ENCODE measurements around the gene STPG1. TPM values are rescaled to one million over a fixed set of nuclear protein-coding genes. Genes with fewer than 3 reads are reported as not detected.

STPG1 gene
- total RNA-seq, 1 experiment from 2014 or later: 12.8 TPM

DNA sequence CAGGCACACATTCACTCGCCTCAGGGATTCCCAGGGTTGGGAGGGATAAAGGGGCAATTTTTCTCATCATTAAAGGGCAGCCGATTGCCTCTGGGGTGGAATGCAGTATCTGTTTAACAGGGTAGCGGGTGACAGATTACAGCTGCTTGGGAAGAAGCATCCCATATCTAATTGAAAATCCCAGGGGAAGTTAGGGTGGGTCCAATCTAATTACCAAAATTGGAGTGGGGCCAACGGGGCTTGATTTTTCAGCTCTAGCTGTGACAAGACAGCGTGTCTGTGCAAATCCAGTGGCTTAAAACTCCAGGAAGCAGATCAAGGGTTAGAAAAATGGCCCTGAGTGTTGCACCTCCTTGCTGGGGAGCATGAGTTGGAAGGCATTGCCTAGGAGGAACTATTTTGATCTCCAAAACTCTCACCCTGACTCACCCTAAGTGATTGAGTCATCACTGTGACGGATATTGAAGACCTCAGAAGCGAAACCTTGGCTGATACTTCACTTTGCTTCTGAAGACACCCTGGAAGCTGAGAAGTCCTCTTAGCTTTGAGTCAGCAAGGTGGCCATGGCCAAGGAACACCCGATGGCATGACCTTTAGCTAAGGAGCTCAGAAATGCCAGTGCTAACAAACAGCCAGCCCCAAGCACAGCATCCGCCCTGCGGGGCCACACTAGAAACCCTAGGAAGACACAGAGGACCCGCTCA, 48.5 kb downstream of the STPG1 start (continued):
- TF ChIP-seq GABPB1 (CRISPR knock-in tag; IDR thresholded peaks at IDR 0.05) (no peak), PRRX2 (CRISPR knock-in tag; IDR thresholded peaks at IDR 0.05) (no peak)

DNA sequence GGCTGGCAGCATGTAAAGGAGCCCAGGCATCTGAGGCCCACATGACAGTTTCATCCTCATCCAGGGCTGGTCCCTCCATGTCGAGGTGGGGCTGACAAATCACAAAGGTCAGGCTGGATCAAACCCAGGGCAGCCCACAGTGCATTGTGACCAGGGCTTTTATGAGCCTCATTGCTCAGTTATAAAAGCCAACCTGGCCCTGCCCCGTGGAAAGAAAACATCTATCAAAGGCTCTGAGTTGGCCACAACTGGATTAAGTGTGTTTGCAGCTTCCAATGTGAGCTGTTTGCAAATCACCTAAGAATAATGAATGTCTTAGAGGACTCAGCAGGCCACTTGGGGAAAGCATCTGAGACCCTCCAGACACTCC, 49.0 kb downstream of the STPG1 start:
- Mint-ChIP-seq H3K4me1 (peaks cover 3% of the 10 kb centered on the region; the same call in 1 of the 2 replicates), H3K27me3 (ENCODE audit: low read depth) (no peaks in the 10 kb centered on the region), H3K36me3 (0 out of 2 replicates have a peak, but pooled peaks cover 4% of the 10 kb centered on the region), H3K27ac (no peak overlapping the region), H3K4me3 (no peak overlapping the region), H3K9me3 (no peaks in the 10 kb centered on the region)
- ChIA-PET POLR2A (no interaction called here), CTCF (interaction anchor here (1.0 to 2.5 kb wide), 3 partner anchors 27 to 165 kb away, joined by 3 to 6 read pairs (median 4); no protein-coding TSS in a partner anchor)
- DNase-seq (ENCODE audit: low spot score) (no peak), ATAC-seq (no peak)
- TF ChIP-seq CTCF (IDR thresholded peaks at IDR 0.05) (no peak), NFYB (CRISPR knock-in tag; conservative IDR thresholded peaks at IDR 0.05; ENCODE audit: low read depth) (no peak), ZNF121 (CRISPR knock-in tag; IDR thresholded peaks at IDR 0.05) (no peak), SMAD3 (CRISPR knock-in tag; IDR thresholded peaks at IDR 0.05; ENCODE audit: borderline replicate concordance) (no peak), FOXP1 (CRISPR knock-in tag; IDR thresholded peaks at IDR 0.05; ENCODE audit: borderline replicate concordance) (no peak), STAT6 (CRISPR knock-in tag; conservative IDR thresholded peaks at IDR 0.05; ENCODE audit: low read depth) (no peak), IRF1 (CRISPR knock-in tag; IDR thresholded peaks at IDR 0.05) (no peak), USF2 (CRISPR knock-in tag; IDR thresholded peaks at IDR 0.05) (no peak), PREB (CRISPR knock-in tag; IDR thresholded peaks at IDR 0.05; ENCODE audit: borderline replicate concordance) (no peak), ELF4 (CRISPR knock-in tag; IDR thresholded peaks at IDR 0.05; ENCODE audit: low read depth) (no peak), PRDM15 (CRISPR knock-in tag; IDR thresholded peaks at IDR 0.05) (no peak)
- TF ChIP-seq, protein P1, sequence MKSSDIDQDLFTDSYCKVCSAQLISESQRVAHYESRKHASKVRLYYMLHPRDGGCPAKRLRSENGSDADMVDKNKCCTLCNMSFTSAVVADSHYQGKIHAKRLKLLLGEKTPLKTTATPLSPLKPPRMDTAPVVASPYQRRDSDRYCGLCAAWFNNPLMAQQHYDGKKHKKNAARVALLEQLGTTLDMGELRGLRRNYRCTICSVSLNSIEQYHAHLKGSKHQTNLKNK (CRISPR knock-in tag; IDR thresholded peaks at IDR 0.05): no peak
- TF ChIP-seq, protein P2, sequence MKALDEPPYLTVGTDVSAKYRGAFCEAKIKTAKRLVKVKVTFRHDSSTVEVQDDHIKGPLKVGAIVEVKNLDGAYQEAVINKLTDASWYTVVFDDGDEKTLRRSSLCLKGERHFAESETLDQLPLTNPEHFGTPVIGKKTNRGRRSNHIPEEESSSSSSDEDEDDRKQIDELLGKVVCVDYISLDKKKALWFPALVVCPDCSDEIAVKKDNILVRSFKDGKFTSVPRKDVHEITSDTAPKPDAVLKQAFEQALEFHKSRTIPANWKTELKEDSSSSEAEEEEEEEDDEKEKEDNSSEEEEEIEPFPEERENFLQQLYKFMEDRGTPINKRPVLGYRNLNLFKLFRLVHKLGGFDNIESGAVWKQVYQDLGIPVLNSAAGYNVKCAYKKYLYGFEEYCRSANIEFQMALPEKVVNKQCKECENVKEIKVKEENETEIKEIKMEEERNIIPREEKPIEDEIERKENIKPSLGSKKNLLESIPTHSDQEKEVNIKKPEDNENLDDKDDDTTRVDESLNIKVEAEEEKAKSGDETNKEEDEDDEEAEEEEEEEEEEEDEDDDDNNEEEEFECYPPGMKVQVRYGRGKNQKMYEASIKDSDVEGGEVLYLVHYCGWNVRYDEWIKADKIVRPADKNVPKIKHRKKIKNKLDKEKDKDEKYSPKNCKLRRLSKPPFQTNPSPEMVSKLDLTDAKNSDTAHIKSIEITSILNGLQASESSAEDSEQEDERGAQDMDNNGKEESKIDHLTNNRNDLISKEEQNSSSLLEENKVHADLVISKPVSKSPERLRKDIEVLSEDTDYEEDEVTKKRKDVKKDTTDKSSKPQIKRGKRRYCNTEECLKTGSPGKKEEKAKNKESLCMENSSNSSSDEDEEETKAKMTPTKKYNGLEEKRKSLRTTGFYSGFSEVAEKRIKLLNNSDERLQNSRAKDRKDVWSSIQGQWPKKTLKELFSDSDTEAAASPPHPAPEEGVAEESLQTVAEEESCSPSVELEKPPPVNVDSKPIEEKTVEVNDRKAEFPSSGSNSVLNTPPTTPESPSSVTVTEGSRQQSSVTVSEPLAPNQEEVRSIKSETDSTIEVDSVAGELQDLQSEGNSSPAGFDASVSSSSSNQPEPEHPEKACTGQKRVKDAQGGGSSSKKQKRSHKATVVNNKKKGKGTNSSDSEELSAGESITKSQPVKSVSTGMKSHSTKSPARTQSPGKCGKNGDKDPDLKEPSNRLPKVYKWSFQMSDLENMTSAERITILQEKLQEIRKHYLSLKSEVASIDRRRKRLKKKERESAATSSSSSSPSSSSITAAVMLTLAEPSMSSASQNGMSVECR (CRISPR knock-in tag; IDR thresholded peaks at IDR 0.05; ENCODE audit: borderline replicate concordance): no peak
- TF ChIP-seq, protein P3, sequence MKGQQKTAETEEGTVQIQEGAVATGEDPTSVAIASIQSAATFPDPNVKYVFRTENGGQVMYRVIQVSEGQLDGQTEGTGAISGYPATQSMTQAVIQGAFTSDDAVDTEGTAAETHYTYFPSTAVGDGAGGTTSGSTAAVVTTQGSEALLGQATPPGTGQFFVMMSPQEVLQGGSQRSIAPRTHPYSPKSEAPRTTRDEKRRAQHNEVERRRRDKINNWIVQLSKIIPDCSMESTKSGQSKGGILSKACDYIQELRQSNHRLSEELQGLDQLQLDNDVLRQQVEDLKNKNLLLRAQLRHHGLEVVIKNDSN (CRISPR knock-in tag; IDR thresholded peaks at IDR 0.05): no peak

All from WTC11 (cell line).